SU-DHL-6 (cell line): ENCODE measurements around the gene MCM10.

Experiments
- H2AFZ ChIP-seq: fragments of 200-600 bp; sonication (generic); 2 replicates; pipeline ENCODE4 v1.6.1; 2014; ENCODE audit warnings: low read depth, mild to moderate bottlenecking, moderate library complexity, mixed read lengths, antibody characterized with exemption, low read length; ENCODE audit not compliant: severe bottlenecking
- H3F3A ChIP-seq: fragments of 200-600 bp; shearing (Covaris generic); 2 replicates; pipeline ENCODE4 v1.6.0; 2016; ENCODE audit warnings: antibody characterized with exemption, mild to moderate bottlenecking; ENCODE audit not compliant: insufficient read depth
- H3K27ac ChIP-seq: fragments of 200-600 bp; sonication (generic); 2 replicates; pipeline ENCODE4 v1.5.1; 2016; ENCODE audit warnings: low read depth, mild to moderate bottlenecking, low read length, moderate library complexity, mixed read lengths
- H3K27me3 ChIP-seq: fragments of 200-600 bp; sonication (generic), shearing (Covaris generic); 2 replicates; pipeline ENCODE4 v1.6.0; 2014; ENCODE audit warnings: mild to moderate bottlenecking, low read length
- H3K36me3 ChIP-seq: fragments of 200-600 bp; sonication (generic); 2 replicates; pipeline ENCODE4 v1.6.1; 2014; ENCODE audit warnings: mild to moderate bottlenecking, low read length, mixed read lengths
- H3K4me2 ChIP-seq: fragments of 300-600, 200-600 bp; shearing (Covaris generic), sonication (generic); 2 replicates; pipeline ENCODE4 v1.6.0; 2014; ENCODE audit warnings: low read length, low read depth, mild to moderate bottlenecking; ENCODE audit not compliant: poor library complexity, severe bottlenecking
- H3K4me3 ChIP-seq: fragments of 200-600 bp; sonication (generic); 2 replicates; pipeline ENCODE4 v1.5.1; 2014; ENCODE audit warnings: antibody characterized with exemption, low read length, mild to moderate bottlenecking, mixed read lengths; ENCODE audit not compliant: insufficient read depth, poor library complexity, severe bottlenecking
- H3K79me2 ChIP-seq: fragments of 200-600 bp; sonication (generic); 2 replicates; pipeline ENCODE4 v1.6.1; 2014; ENCODE audit warnings: mild to moderate bottlenecking, low read length, moderate library complexity; ENCODE audit not compliant: insufficient read depth
- H3K9ac ChIP-seq: fragments of 200-600 bp; sonication (generic); 2 replicates; pipeline ENCODE4 v1.7.0; 2014; ENCODE audit warnings: mild to moderate bottlenecking, low read length
- H3K9me2 ChIP-seq: fragments of 200-600 bp; sonication (generic); replicated peaks from 2 replicates; pipeline ENCODE4 v1.6.1; 2014; ENCODE audit warnings: low read length; ENCODE audit not compliant: insufficient read depth
- H3K9me3 ChIP-seq: fragments of 200-600 bp; sonication (generic); 2 replicates; pipeline ENCODE4 v1.6.1; 2014; ENCODE audit warnings: low read length, mixed read lengths; ENCODE audit not compliant: insufficient read depth
- H4K20me1 ChIP-seq: fragments of 200-600 bp; sonication (generic); 2 replicates; pipeline ENCODE4 v1.6.1; 2014; ENCODE audit warnings: low read depth, mild to moderate bottlenecking, antibody characterized with exemption, low read length, moderate library complexity, mixed read lengths
- CTCF ChIP-seq: fragments of 200-600 bp; sonication (generic); IDR thresholded peaks from one replicate; pipeline ENCODE4 v1.5.1; 2017; ENCODE audit warnings: antibody characterized with exemption, mild to moderate bottlenecking, low read length, moderate library complexity; ENCODE audit not compliant: insufficient read depth, poor library complexity, severe bottlenecking
- EZH2phosphoT487 ChIP-seq: fragments of 200-600 bp; sonication (generic), shearing (Covaris generic); conservative IDR thresholded peaks from 2 replicates; pipeline ENCODE4 v1.6.1; 2018; ENCODE audit warnings: mild to moderate bottlenecking, antibody characterized with exemption, low read length, moderate library complexity, mixed read lengths

MCM10 gene

DNA sequence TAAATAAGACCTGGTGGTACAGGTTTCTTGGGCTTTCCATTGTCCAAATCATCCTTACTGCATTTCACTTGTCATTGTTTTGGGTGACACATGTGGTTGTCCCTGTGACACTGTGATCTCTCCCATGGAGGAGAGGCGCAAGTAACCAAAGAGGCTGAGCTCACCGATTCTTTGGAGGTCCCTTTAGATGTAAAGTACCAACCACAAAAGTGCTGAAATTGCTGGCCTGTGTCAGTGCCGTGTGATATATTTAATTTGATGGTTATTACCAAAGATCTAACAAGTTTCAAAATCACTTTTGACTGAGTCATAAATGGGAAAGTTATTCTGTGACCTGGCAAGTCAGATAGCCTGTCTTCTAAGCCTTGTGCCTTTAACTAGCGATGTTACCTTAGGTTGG is 19.4 kb downstream of the MCM10 start:
- H4K20me1 ChIP-seq, result no peaks in the 10 kb centered on the region
- no peaks in the 10 kb centered on the region for H3F3A ChIP-seq
- peaks cover 53% of the 10 kb centered on the region for H3K36me3 ChIP-seq
- no peaks in the 10 kb centered on the region for H3K79me2 ChIP-seq
- no peak overlapping the region for H2AFZ ChIP-seq
- H3K4me3 ChIP-seq, result no peak overlapping the region
- H3K9me2 ChIP-seq, result no peaks in the 10 kb centered on the region
- no peak overlapping the region for H3K9ac ChIP-seq
- H3K9me3 ChIP-seq, result no peaks in the 10 kb centered on the region
- no peaks in the 10 kb centered on the region for H3K27me3 ChIP-seq
- no peak overlapping the region for H3K27ac ChIP-seq
- TF ChIP-seq CTCF (no peak), EZH2phosphoT487 (no peak)
- H3K4me2 ChIP-seq, result no peak overlapping the region

DNA sequence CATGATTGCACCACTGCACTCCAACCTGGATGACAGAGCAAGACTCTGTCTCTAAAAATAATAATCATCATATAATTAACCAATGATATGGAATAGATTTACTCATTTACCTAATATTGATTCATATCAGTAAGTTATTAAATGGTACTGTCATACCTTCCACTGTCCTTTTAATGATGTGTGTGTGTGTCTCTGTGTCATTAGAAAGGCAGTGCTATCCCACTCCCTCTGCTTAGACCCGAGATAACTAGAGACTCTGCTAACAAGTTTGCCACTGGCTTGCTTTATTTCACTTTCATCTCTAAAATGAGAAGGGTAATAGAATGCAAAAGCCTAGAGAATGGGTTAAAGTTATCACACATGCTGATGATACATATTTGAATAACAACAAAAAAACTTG is 21.1 kb downstream of the MCM10 start:
- Histone ChIP-seq H3K4me2 (no peak overlapping the region), H3K9ac (no peak overlapping the region), H3F3A (no peaks in the 10 kb centered on the region), H3K27ac (no peak overlapping the region), H3K9me2 (no peaks in the 10 kb centered on the region), H3K4me3 (no peak overlapping the region), H2AFZ (no peak overlapping the region), H3K79me2 (no peaks in the 10 kb centered on the region), H3K27me3 (no peaks in the 10 kb centered on the region), H3K9me3 (no peaks in the 10 kb centered on the region), H4K20me1 (no peaks in the 10 kb centered on the region), H3K36me3 (peaks cover 58% of the 10 kb centered on the region)
- TF ChIP-seq CTCF (no peak), EZH2phosphoT487 (no peak)

GRCh38 chr10:13183625-13184024 is 22.3 kb downstream of the MCM10 start:
- H3K36me3 ChIP-seq, result peaks cover 62% of the 10 kb centered on the region
- no peaks in the 10 kb centered on the region for H3K79me2 ChIP-seq
- no peaks in the 10 kb centered on the region for H3K9me3 ChIP-seq
- no peaks in the 10 kb centered on the region for H3K27me3 ChIP-seq
- TF ChIP-seq CTCF (no peak), EZH2phosphoT487 (no peak)
- no peak overlapping the region for H3K27ac ChIP-seq
- no peaks in the 10 kb centered on the region for H4K20me1 ChIP-seq
- no peak overlapping the region for H3K9ac ChIP-seq
- no peak overlapping the region for H2AFZ ChIP-seq
- H3F3A ChIP-seq, result no peaks in the 10 kb centered on the region
- H3K9me2 ChIP-seq, result no peaks in the 10 kb centered on the region
- H3K4me3 ChIP-seq, result no peak overlapping the region
- no peak overlapping the region for H3K4me2 ChIP-seq
